ENCODE data around the gene ZNF518B.

- TF ChIP-seq POLR2A (IDR thresholded peaks at IDR 0.05; ENCODE audit: low read length) (no peak), GATA1 (IDR thresholded peaks at IDR 0.05; ENCODE audit: low read depth, low read length) (no peak)
Measured at GRCh38 chr4:10495651-10496050, 38.4 kb upstream of the ZNF518B start.

Data from erythroblast (primary cell).